HepG2 (cell line): ENCODE data around the gene DCAF6. TPM values are rescaled to one million over a fixed set of nuclear protein-coding genes. Genes with fewer than 3 reads are reported as not detected.
A peak's percentile ranks its signal among the peaks of the same experiment; 100 is the strongest.
"Not testable (repeated sequence)": the region's sequence is repeated elsewhere in the genome, so short reads cannot be mapped to it uniquely, and the experiment has no call there.

ENCODE experiments used
- ATAC-seq: fragments of 200-7000 bp; cut with Tn5 transposase; 3 replicates; pipeline ENCODE4 v1.9.1; 2020; ENCODE audit warnings: mild to moderate bottlenecking, moderate library complexity
- BruUV-seq: library from RNA; stranded (reverse); fragments of 400-500 nt; replicated peaks from 2 replicates; lab custom pipeline; 2021; lab: Mats Ljungman, UMichigan
- CTCF ChIA-PET: fragments of 300-600 bp; formaldehyde crosslinking; extraction: SDS; loops from one replicate; lab custom pipeline; 2021; ENCODE audit warnings: low total read pairs, inconsistent platforms, low intra/inter-chr PET ratio; lab: Yijun Ruan, JAX
- POLR2A ChIA-PET: fragments of 350-600 bp; sonication (Branson Sonifier 250); formaldehyde crosslinking; loops from one replicate; lab custom pipeline; 2020; ENCODE audit warnings: antibody characterized with exemption, inconsistent platforms; lab: Yijun Ruan, JAX
- DNase-seq: peaks from one replicate; pipeline ENCODE4 v3.0.0-alpha.2; 2015; ENCODE audit warnings: low spot score
- FAIRE-seq: peaks from 3 replicates; lab custom pipeline; 2011; peaks lifted over from hg19 to GRCh38; lab: Jason Lieb, UNC
- H2AFZ ChIP-seq: one replicate; pipeline ENCODE4 v1.6.1; 2011; ENCODE audit warnings: low read length, inconsistent platforms
- H3K27ac ChIP-seq: fragments of 300-600 bp; 3 replicates; pipeline ENCODE4 v1.8.0; 2011; ENCODE audit warnings: mixed run types, mild to moderate bottlenecking, mixed read lengths, low read length, inconsistent platforms; ENCODE audit not compliant: insufficient read depth; ENCODE audit errors: extremely low read length
- H3K27me3 ChIP-seq, 2 experiments: fragments of 200-600 bp in 1 of 2; 2 replicates in 1 of 2; 3 replicates in 1 of 2; pipeline versions ENCODE4 v1.6.0 to v1.8.0; 2011; ENCODE audit warnings: low read length in 2 of 2, mild to moderate bottlenecking in 2 of 2, moderate library complexity in 2 of 2, inconsistent platforms in 1 of 2; ENCODE audit not compliant: insufficient read depth in 2 of 2, control insufficient read depth in 1 of 2
- H3K36me3 ChIP-seq, 2 experiments: fragments of 200-600 bp in 1 of 2; replicated peaks in 1 of 2; 2 replicates in 1 of 2; 3 replicates in 1 of 2; pipeline versions ENCODE4 v1.5.1 to v1.8.0; 2011; ENCODE audit warnings: low read length in 2 of 2, inconsistent platforms in 1 of 2; ENCODE audit not compliant: insufficient read depth in 2 of 2, control insufficient read depth in 1 of 2
- H3K4me1 ChIP-seq: 2 replicates; pipeline ENCODE4 v1.5.1; 2012; ENCODE audit warnings: low read length, inconsistent platforms; ENCODE audit not compliant: insufficient read depth
- H3K4me2 ChIP-seq: 2 replicates; pipeline ENCODE4 v1.6.0; 2011; ENCODE audit warnings: low read depth, low read length, inconsistent platforms
- H3K4me3 ChIP-seq, 3 experiments: fragments of 200-600 bp in 1 of 3; sonication (generic), shearing (Covaris generic) in 1 of 3; replicated peaks in 1 of 3; 2 replicates each; pipeline ENCODE4 v1.5.1; 2011 to 2016; ENCODE audit warnings: low read length in 3 of 3, inconsistent platforms in 2 of 3, low read depth in 2 of 3, mild to moderate bottlenecking in 2 of 3, control low read depth in 1 of 3, mixed read lengths in 1 of 3; ENCODE audit not compliant: insufficient read depth in 1 of 3
- H3K79me2 ChIP-seq: one replicate; pipeline ENCODE4 v1.6.1; 2011; ENCODE audit warnings: low read length, inconsistent platforms; ENCODE audit not compliant: insufficient read depth
- H3K9ac ChIP-seq: 2 replicates; pipeline ENCODE4 v1.6.0; 2011; ENCODE audit warnings: mild to moderate bottlenecking, low read depth, low read length, inconsistent platforms; ENCODE audit not compliant: insufficient read depth
- H3K9me3 ChIP-seq: 2 replicates; pipeline ENCODE4 v1.5.1; 2012; ENCODE audit warnings: mild to moderate bottlenecking, low read length
- H4K20me1 ChIP-seq: 2 replicates; pipeline ENCODE4 v1.6.0; 2011; ENCODE audit warnings: inconsistent platforms, mild to moderate bottlenecking, low read length, moderate library complexity; ENCODE audit not compliant: insufficient read depth
- AGO2 ChIP-seq: fragments of 200-400 bp; formaldehyde crosslinking; optimal IDR thresholded peaks from 2 replicates; pipeline ENCODE3; 2017; ENCODE audit warnings: mild to moderate bottlenecking, low read depth, low read length, moderate library complexity
- ATF3 ChIP-seq: sonication (generic); formaldehyde crosslinking; IDR thresholded peaks from 2 replicates; pipeline ENCODE4 v1.4.0; 2020; ENCODE audit warnings: missing genetic modification reagents
- ZNF468 ChIP-seq: sonication (generic); formaldehyde crosslinking; IDR thresholded peaks from 2 replicates; pipeline ENCODE4 v1.8.0; 2022; ENCODE audit warnings: mild to moderate bottlenecking, moderate library complexity, missing genetic modification reagents
- WGBS: methylation state at CpG from one replicate; pipeline ENCODE4 v1.1.6; 2017; ENCODE audit warnings: low lambda C conversion rate; 5-methylcytosine and 5-hydroxymethylcytosine counted together
- in situ Hi-C: cut with HindIII; loops from 2 replicates; pipeline ENCODE4 v1.10.0; 2017; ENCODE audit warnings: low pct_unique_long_range_greater_than_20kb; ENCODE audit not compliant: extremely low pct_ligation_motif_present
- intact Hi-C: fragments of 100-400 bp; cut with micrococcal nuclease; formaldehyde crosslinking; loops from one replicate; pipeline ENCODE4 v1.10.0; 2022; ENCODE audit not compliant: unreplicated experiment
- polyA plus RNA-seq, 8 experiments: library from polyadenylated mRNA; depleted of rRNA in 3 of 8; stranded (reverse) in 7 of 8; unstranded in 1 of 8; fragments of >200 nt; fragmentation: Illumina TruSeq in 4 of 8; extraction: Trizol in 4 of 8; gene quantifications; 2 replicates each; pipeline versions ENCODE4 v1.2.1 to v1.2.3, GENCODE V29; 2011 to 2016; ENCODE audit warnings: low read depth in 4 of 8, missing spikeins in 1 of 8, mixed read lengths in 1 of 8; ENCODE audit not compliant: insufficient read depth in 1 of 8
- total RNA-seq, 5 experiments: library from RNA; depleted of rRNA; stranded (reverse); fragments of >200 nt; fragmentation: Illumina TruSeq; extraction: Trizol; gene quantifications; 2 replicates each; pipeline ENCODE4 v1.2.3, GENCODE V29; 2016; ENCODE audit warnings: low read depth in 1 of 5

Gene DCAF6
- total and polyA plus RNA-seq, 2 of the 13 experiments (the other 11 are each of a cell fraction or from before 2014, with no cell fraction given): 24.7 to 33.7 TPM

GRCh38 chr1:168054117-168054516 lies 117.6 kb downstream of the DCAF6 start:
- DNase-seq: no peak
- no peak overlapping the region for H3K9ac ChIP-seq
- no peaks in the 10 kb centered on the region for H3K4me1 ChIP-seq
- TF ChIP-seq ATF3 (CRISPR knock-in tag): no peak
- no peak for TF ChIP-seq ZNF468
- H3K4me3 ChIP-seq: no peak overlapping the region
- 93% methylated on average over 3 of the region's 3 CpGs for WGBS
- peaks cover 2 to 24% of the 10 kb centered on the region in 2 experiments; a peak in 4 of 5 replicates for H3K36me3 ChIP-seq
- no peaks in the 10 kb centered on the region for H3K79me2 ChIP-seq
- in situ Hi-C loops (no loop called here), intact Hi-C loops (no loop called here)
- no peaks in the 10 kb centered on the region for H3K27me3 ChIP-seq
- no peak overlapping the region for H3K27ac ChIP-seq
- no peaks in the 10 kb centered on the region for H3K9me3 ChIP-seq
- ChIA-PET CTCF (no interaction called here), POLR2A (no interaction called here)
- no peak for ATAC-seq
- no peak for FAIRE-seq
- no peaks in the 10 kb centered on the region for H4K20me1 ChIP-seq
- no TSS peak for BruUV-seq
- H2AFZ ChIP-seq: no peak overlapping the region
- H3K4me2 ChIP-seq: no peak overlapping the region

- not testable (repeated sequence) for H3K4me3 ChIP-seq
- peak; percentile 29 for TF ChIP-seq AGO2
- TF ChIP-seq, all 625 proteins: peak for 1; not testable (repeated sequence) for 624
- DNase-seq, H3K27me3 ChIP-seq, CTCF ChIA-PET, POLR2A ChIA-PET, H3K4me2 ChIP-seq, in situ Hi-C loops, BruUV-seq, H3K9me3 ChIP-seq, FAIRE-seq, H2AFZ ChIP-seq, H4K20me1 ChIP-seq, H3K9ac ChIP-seq, H3K27ac ChIP-seq, H3K79me2 ChIP-seq, intact Hi-C loops: not testable (repeated sequence)
- Histone ChIP-seq H3K36me3 (peaks cover 2 to 24% of the 10 kb centered on the region in 2 experiments), H3K4me1 (peaks cover 11% of the 10 kb centered on the region; the same call in 1 of the 2 replicates)
- WGBS: 93% methylated on average over 35 of the region's 35 CpGs
- ATAC-seq: peak; percentile 85
Measured at GRCh38 chr1:168056152-168056551, 119.7 kb downstream of the DCAF6 start.
